Measurements from ENCODE around the gene ZFP30. TPM values are rescaled to one million over a fixed set of nuclear protein-coding genes. Genes with fewer than 3 reads are reported as not detected.

ZFP30 gene
- total RNA-seq, 1 experiment from 2014 or later, result 7.7 TPM

- no peak for TF ChIP-seq PRDM15 (CRISPR knock-in tag; IDR thresholded peaks at IDR 0.05)
- TF ChIP-seq ZNF281 (CRISPR knock-in tag; IDR thresholded peaks at IDR 0.05), result no peak
- TF ChIP-seq SP1 (CRISPR knock-in tag; conservative IDR thresholded peaks at IDR 0.05), result peak; percentile 38; the same call in 1 of the 2 replicates
- no peak for TF ChIP-seq ATF6 (CRISPR knock-in tag; IDR thresholded peaks at IDR 0.05)
- TF ChIP-seq SMAD4 (CRISPR knock-in tag; IDR thresholded peaks at IDR 0.05), result no peak
- peak; percentile 80; the same call in 1 of the 2 replicates for TF ChIP-seq ZBTB43 (CRISPR knock-in tag; IDR thresholded peaks at IDR 0.05)
- TF ChIP-seq USF1 (CRISPR knock-in tag; IDR thresholded peaks at IDR 0.05), result no peak; the same call in 1 of the 2 replicates
- 0 out of 2 replicates have a peak, but pooled peaks have one; percentile 52 for TF ChIP-seq ARID4B (CRISPR knock-in tag; IDR thresholded peaks at IDR 0.05; ENCODE audit: borderline replicate concordance)
- TF ChIP-seq ZNF232 (CRISPR knock-in tag; IDR thresholded peaks at IDR 0.05), result no peak
- TF ChIP-seq HMGXB4 (CRISPR knock-in tag; IDR thresholded peaks at IDR 0.05), result 0 out of 2 replicates have a peak, but pooled peaks have one; percentile 6
- no peak for TF ChIP-seq PREB (CRISPR knock-in tag; IDR thresholded peaks at IDR 0.05; ENCODE audit: borderline replicate concordance)
- no peak for TF ChIP-seq E2F5 (CRISPR knock-in tag; IDR thresholded peaks at IDR 0.05)
- TF ChIP-seq CREB1 (CRISPR knock-in tag; IDR thresholded peaks at IDR 0.05), result no peak; the same call in 1 of the 2 replicates
- TF ChIP-seq ZNF423 (CRISPR knock-in tag; IDR thresholded peaks at IDR 0.05), result no peak
These were observed 565 bp upstream of the ZFP30 start (continued) for GRCh38 chr19:37655689-37656371.

Measured in WTC11 (cell line).